Ectodermal cell (in vitro differentiated cells): ENCODE data around the gene SLC38A1.

ENCODE experiments used
- H3K27ac ChIP-seq: 2 replicates; pipeline ENCODE4 v1.7.0; 2013; ENCODE audit warnings: mild to moderate bottlenecking, low read depth, low read length; ENCODE audit not compliant: insufficient read depth, poor library complexity, severe bottlenecking
- H3K27me3 ChIP-seq: 2 replicates; pipeline ENCODE4 v1.7.0; 2013; ENCODE audit warnings: mild to moderate bottlenecking, low read length; ENCODE audit not compliant: insufficient read depth, control insufficient read depth, poor library complexity, severe bottlenecking
- H3K36me3 ChIP-seq: one replicate; pipeline ENCODE4 v1.7.0; 2013; ENCODE audit warnings: low read length; ENCODE audit not compliant: control insufficient read depth, insufficient read depth
- H3K4me1 ChIP-seq: one replicate; pipeline ENCODE4 v1.7.0; 2013; ENCODE audit warnings: low read length; ENCODE audit not compliant: control insufficient read depth, insufficient read depth
- H3K4me3 ChIP-seq: 2 replicates; pipeline ENCODE4 v1.7.0; 2013; ENCODE audit warnings: low read depth, low read length, control low read depth; ENCODE audit not compliant: insufficient read depth
- H3K9me3 ChIP-seq: 2 replicates; pipeline ENCODE4 v1.7.0; 2013; ENCODE audit warnings: mild to moderate bottlenecking, low read length, moderate library complexity; ENCODE audit not compliant: control insufficient read depth
- WGBS, 2 experiments: methylation state at CpG; one replicate each; pipeline ENCODE4 v1.1.7; 2013; ENCODE audit warnings: missing lambda C conversion rate in 2 of 2; 5-methylcytosine and 5-hydroxymethylcytosine counted together

Gene SLC38A1

DNA sequence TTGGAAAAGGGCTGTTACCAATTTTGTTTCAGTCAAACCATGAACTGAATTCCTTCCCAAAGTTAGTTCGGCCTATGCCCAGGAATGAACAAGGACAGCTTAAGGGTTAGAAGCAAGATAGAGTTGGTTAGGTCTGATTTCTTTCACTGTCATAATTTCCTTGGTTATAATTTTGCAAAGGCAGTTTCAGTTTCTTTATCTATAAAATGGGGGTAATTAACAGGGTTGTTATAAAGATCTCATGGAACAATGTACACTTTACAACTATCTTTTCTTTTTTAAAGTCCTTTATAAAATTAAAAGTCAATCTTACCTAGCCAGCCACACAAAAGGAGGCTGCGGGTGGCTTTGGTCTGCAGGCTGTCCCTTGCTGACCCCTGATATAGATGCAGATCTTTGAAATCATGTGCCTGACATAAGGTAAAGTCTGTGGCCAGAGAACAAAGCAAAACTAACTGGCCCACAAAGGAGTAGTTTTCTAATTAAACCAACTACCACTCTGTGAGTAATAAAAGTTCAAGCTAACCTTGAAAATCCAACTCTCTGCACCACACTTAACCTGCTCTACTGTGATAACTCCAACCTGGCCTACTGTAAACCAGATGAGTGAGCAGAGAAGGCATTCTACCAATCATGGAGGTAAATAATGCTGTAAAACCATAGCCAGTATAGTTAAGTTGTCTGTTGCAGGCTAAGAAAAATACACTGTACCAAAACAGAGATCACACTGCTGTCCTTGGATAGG, 49.5 kb downstream of the SLC38A1 start:
- 87 to 100% methylated on average over 2 of the region's 2 CpGs for whole genome bisulfite sequencing, 2 experiments
- Histone ChIP-seq H3K27ac (no peak overlapping the region), H3K36me3 (peaks cover 3% of the 10 kb centered on the region)

DNA sequence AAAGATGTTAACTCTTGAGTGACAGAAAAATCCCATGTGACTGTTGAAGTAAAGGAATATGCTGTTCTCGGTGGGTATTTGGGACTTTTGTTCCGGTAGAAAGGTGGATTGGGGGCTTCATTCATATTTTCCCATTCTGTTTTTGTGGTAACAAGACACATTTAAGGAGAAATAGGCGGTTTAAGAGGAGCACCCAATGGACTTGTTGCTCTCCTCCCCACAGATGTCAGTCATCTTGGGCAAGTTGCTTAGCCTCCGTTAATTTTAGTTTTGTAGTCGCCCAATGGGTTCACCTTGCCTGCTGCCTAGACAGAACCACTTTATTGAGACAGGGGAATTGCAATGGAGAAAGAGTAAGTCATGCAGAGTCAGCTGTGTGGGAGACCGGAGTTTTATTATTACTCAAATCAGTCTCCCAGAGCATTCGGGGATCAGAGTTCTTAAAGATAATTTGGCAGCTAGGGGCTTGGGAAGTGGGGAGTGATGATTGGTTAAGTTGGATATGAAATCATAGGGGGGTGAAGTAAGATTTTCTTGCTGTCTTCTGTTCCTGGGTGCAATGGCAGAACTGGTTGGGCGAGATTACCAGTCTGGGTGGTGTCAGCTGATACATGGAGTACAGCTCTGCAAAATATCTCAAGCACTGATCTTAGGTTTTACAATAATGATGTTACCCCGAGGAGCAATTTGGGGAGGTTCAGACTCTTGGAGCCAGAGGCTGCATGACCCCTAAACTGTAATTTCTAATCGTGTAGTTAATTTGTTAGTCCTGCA, 50.3 kb downstream of the SLC38A1 start:
- Histone ChIP-seq H3K27me3 (no peaks in the 10 kb centered on the region), H3K4me3 (no peak overlapping the region), H3K36me3 (peaks cover 3% of the 10 kb centered on the region), H3K27ac (no peak overlapping the region), H3K9me3 (no peaks in the 10 kb centered on the region), H3K4me1 (no peaks in the 10 kb centered on the region)
- WGBS, 2 experiments, result 94 to 95% methylated on average over 10 of the region's 10 CpGs

More for the DNA sequence above, 49.5 kb downstream of the SLC38A1 start:
- Histone ChIP-seq H3K27me3 (no peaks in the 10 kb centered on the region), H3K4me1 (no peaks in the 10 kb centered on the region), H3K9me3 (no peaks in the 10 kb centered on the region), H3K4me3 (no peak overlapping the region)

- H3K27me3 ChIP-seq, result no peaks in the 10 kb centered on the region
- no peak overlapping the region for H3K4me3 ChIP-seq
- H3K9me3 ChIP-seq, result no peaks in the 10 kb centered on the region
- WGBS, 2 experiments, result 96% methylated on average over 5 to 6 of the region's 6 CpGs
- H3K27ac ChIP-seq, result no peak overlapping the region
- H3K4me1 ChIP-seq, result no peaks in the 10 kb centered on the region
- peaks cover 3% of the 10 kb centered on the region for H3K36me3 ChIP-seq
These were observed 51.1 kb downstream of the SLC38A1 start for GRCh38 chr12:46217541-46218321.

DNA sequence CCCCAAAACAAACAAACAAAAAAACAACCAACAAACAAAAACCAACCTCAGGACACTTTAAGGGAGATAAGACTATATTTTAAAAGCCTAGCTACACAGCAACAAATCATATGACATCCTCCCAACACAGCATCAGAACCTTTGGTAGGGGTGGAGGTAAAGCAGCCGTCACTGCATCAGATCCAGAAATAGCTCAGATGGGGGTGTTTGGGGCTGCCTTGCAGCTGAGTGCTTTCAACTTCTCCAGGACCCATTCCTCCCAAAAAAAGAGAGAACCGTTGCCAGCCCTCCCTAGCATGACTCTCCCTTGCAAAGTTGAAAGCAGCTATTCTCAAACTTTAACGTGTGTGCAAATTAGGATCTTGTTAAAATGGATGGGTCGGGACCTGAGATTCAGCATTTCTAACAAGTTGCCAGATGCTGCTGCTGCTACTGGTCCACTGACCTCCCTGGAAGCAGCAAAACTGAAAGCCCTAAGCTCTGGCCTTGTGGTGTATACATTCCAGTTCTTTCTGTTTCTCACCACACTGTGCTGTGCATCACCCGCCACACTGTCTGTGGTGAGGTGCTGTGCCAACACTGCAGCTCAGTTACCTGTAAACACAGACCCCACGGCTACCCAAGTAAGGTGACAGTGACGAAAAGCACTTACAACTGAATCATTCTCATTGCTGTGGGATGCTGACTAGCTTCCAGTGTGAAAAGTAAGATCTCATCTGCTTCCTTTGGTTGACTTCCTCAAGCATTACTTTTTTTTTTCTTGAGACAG, 54.0 kb downstream of the SLC38A1 start:
- peaks cover 3% of the 10 kb centered on the region for H3K36me3 ChIP-seq
- H3K4me1 ChIP-seq, result no peaks in the 10 kb centered on the region
- H3K27me3 ChIP-seq, result no peaks in the 10 kb centered on the region
- no peak overlapping the region for H3K27ac ChIP-seq
- no peaks in the 10 kb centered on the region for H3K9me3 ChIP-seq
- H3K4me3 ChIP-seq, result no peak overlapping the region
- WGBS, 2 experiments, result 87 to 88% methylated on average over 7 of the region's 7 CpGs

- 96 to 97% methylated on average over 4 of the region's 4 CpGs for WGBS, 2 experiments
- Histone ChIP-seq H3K9me3 (no peaks in the 10 kb centered on the region), H3K4me3 (no peak overlapping the region), H3K27me3 (no peaks in the 10 kb centered on the region), H3K36me3 (peaks cover 5% of the 10 kb centered on the region), H3K4me1 (no peaks in the 10 kb centered on the region), H3K27ac (no peak overlapping the region)
These were observed 56.5 kb downstream of the SLC38A1 start for GRCh38 chr12:46212108-46212982.

DNA sequence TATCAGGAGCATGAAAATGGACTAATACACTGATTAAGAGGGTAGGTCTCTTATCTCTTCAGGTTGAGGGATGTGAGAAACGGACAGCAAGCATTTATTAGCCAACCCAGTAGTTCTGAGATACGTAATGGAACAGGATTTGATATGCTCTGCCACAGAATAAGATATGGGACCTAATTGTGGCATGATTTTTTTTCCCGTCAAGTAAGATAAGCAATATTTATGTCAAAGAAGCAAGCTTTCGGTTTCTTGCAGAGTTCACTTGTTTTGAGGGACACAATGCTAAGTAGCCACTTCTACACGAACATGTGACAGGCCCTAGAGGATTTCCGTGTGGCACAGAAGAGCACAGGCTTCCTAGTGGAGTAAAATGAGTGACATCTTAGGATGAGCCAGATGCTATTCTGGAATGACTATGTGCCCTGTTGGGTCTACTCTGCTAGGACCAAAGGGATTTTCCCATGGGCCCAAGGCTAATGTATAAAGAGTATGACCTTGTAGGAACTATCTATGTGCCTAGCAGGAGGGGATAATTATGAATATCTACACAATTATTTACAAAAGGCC, 57.9 kb downstream of the SLC38A1 start:
- no peaks in the 10 kb centered on the region for H3K9me3 ChIP-seq
- H3K36me3 ChIP-seq, result peaks cover 14% of the 10 kb centered on the region
- no peak overlapping the region for H3K4me3 ChIP-seq
- H3K27ac ChIP-seq, result no peak overlapping the region
- 94% methylated on average over 6 of the region's 6 CpGs for WGBS, 2 experiments
- H3K27me3 ChIP-seq, result no peaks in the 10 kb centered on the region
- no peaks in the 10 kb centered on the region for H3K4me1 ChIP-seq

- Histone ChIP-seq H3K27me3 (no peaks in the 10 kb centered on the region), H3K4me1 (no peaks in the 10 kb centered on the region), H3K4me3 (no peak overlapping the region), H3K27ac (no peak overlapping the region), H3K9me3 (no peaks in the 10 kb centered on the region), H3K36me3 (peaks cover 21% of the 10 kb centered on the region)
- WGBS, 2 experiments, result 89 to 92% methylated on average over 11 to 12 of the region's 12 CpGs
These were observed 58.6 kb downstream of the SLC38A1 start for GRCh38 chr12:46209914-46210872.

GRCh38 chr12:46209170-46209569, 59.7 kb downstream of the SLC38A1 start:
- H3K4me3 ChIP-seq, result no peak overlapping the region

More at GRCh38 chr12:46209170-46209569, 59.7 kb downstream of the SLC38A1 start:
- 89 to 92% methylated on average over 4 of the region's 4 CpGs for WGBS, 2 experiments
- H3K4me1 ChIP-seq, result no peaks in the 10 kb centered on the region
- H3K27ac ChIP-seq, result no peak overlapping the region
- peaks cover 24% of the 10 kb centered on the region for H3K36me3 ChIP-seq
- no peaks in the 10 kb centered on the region for H3K9me3 ChIP-seq
- H3K27me3 ChIP-seq, result no peaks in the 10 kb centered on the region
